Stomach (tissue), 4 donors: ENCODE measurements around the gene PLPP3.

Source experiments
- CTCF ChIP-seq, 7 experiments: fragments of 450-650 bp in 4 of 7; fragments of 200-600 bp in 3 of 7; sonication (generic) in 3 of 7; IDR thresholded peaks; one replicate each; pipeline ENCODE4 v1.5.1; 2016 to 2019; ENCODE audit warnings: antibody characterized with exemption in 7 of 7, control low read depth in 2 of 7, mild to moderate bottlenecking in 1 of 7
- POLR2A ChIP-seq, 4 donors: fragments of 450-650 bp; IDR thresholded peaks; one replicate each; pipeline ENCODE4 v1.6.1; 2016; ENCODE audit warnings: antibody characterized with exemption in 4 of 4, control low read depth in 2 of 4, mild to moderate bottlenecking in 1 of 4, moderate library complexity in 1 of 4

GRCh38 chr1:56495538-56495937 is 83.8 kb downstream of the PLPP3 start:
- TF ChIP-seq POLR2A (IDR thresholded peaks at IDR 0.05) (no peak), CTCF (IDR thresholded peaks at IDR 0.05) (no peak)
